ENCODE measurements around the gene RTL3. TPM values are rescaled to one million over a fixed set of nuclear protein-coding genes. Genes with fewer than 3 reads are reported as not detected.
A peak's percentile ranks its signal among the peaks of the same experiment; 100 is the strongest.

The RTL3 gene
- total and polyA plus RNA-seq, 2 experiments from 2014 or later, result not detected

DNA sequence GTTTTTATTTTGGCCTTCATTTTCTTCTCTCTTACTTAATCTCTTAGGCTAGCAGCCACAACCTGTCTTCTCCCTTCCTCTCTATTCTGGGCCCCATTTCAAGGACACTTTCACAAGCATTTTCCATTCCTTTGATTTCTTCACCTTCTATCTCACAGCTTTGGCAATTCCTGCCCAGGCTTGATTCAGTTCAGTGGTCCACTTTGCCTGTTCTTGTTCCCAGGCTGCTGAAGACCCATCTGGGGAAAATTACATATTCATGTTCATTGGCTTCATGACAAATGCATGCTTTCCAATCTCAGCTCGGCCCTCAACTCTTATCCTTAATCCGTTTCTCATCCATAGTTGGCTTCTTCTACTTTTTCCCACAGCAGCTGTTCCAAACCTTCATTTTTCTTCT lies 49.7 kb upstream of the RTL3 start:
- Histone ChIP-seq H4K20me1 (replicated peaks; ENCODE audit: insufficient read depth) (no peaks in the 10 kb centered on the region), H3K27me3 (ENCODE audit: insufficient read depth) (no peaks in the 10 kb centered on the region), H3K4me3 (no peak overlapping the region), H3F3A (replicated peaks; ENCODE audit: low read depth) (no peaks in the 10 kb centered on the region), H3K36me3 (ENCODE audit: insufficient read depth) (no peaks in the 10 kb centered on the region), H3K4me2 (no peak overlapping the region), H2AFZ (no peak overlapping the region), H3K79me2 (replicated peaks; ENCODE audit: insufficient read depth) (no peaks in the 10 kb centered on the region), H3K4me1 (ENCODE audit: insufficient read depth) (no peaks in the 10 kb centered on the region), H3K27ac (ENCODE audit: low read depth) (no peak overlapping the region), H3K9me2 (ENCODE audit: insufficient read depth) (no peaks in the 10 kb centered on the region)
- no peak overlapping the region for H3K27ac Mint-ChIP-seq
- no peaks in the 10 kb centered on the region for H3K36me3 Mint-ChIP-seq (ENCODE audit: low read depth)
- 0 out of 3 replicates have a peak, but pooled peaks cover 2% of the 10 kb centered on the region for H3K4me1 Mint-ChIP-seq
- ATAC-seq (no peak), DNase-seq (ENCODE audit: low spot score) (no peak)
- no peak overlapping the region for H3K4me3 Mint-ChIP-seq
- H3K27me3 Mint-ChIP-seq (ENCODE audit: insufficient read depth, low read depth, poor library complexity), result peaks cover 2% of the 10 kb centered on the region
- TF ChIP-seq EZH2 (IDR thresholded peaks at IDR 0.05; ENCODE audit: low read depth, unreplicated experiment) (no peak), STAT1 (IDR thresholded peaks at IDR 0.05; ENCODE audit: unreplicated experiment) (no peak), ETS1 (IDR thresholded peaks at IDR 0.05) (no peak), CTCF (conservative IDR thresholded peaks at IDR 0.05; ENCODE audit: low read depth in 2 of 2) (no peak), EZH2phosphoT487 (IDR thresholded peaks at IDR 0.05; ENCODE audit: unreplicated experiment) (no peak)
- TF ChIP-seq, protein P1, sequence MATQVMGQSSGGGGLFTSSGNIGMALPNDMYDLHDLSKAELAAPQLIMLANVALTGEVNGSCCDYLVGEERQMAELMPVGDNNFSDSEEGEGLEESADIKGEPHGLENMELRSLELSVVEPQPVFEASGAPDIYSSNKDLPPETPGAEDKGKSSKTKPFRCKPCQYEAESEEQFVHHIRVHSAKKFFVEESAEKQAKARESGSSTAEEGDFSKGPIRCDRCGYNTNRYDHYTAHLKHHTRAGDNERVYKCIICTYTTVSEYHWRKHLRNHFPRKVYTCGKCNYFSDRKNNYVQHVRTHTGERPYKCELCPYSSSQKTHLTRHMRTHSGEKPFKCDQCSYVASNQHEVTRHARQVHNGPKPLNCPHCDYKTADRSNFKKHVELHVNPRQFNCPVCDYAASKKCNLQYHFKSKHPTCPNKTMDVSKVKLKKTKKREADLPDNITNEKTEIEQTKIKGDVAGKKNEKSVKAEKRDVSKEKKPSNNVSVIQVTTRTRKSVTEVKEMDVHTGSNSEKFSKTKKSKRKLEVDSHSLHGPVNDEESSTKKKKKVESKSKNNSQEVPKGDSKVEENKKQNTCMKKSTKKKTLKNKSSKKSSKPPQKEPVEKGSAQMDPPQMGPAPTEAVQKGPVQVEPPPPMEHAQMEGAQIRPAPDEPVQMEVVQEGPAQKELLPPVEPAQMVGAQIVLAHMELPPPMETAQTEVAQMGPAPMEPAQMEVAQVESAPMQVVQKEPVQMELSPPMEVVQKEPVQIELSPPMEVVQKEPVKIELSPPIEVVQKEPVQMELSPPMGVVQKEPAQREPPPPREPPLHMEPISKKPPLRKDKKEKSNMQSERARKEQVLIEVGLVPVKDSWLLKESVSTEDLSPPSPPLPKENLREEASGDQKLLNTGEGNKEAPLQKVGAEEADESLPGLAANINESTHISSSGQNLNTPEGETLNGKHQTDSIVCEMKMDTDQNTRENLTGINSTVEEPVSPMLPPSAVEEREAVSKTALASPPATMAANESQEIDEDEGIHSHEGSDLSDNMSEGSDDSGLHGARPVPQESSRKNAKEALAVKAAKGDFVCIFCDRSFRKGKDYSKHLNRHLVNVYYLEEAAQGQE (IDR thresholded peaks at IDR 0.05; ENCODE audit: unreplicated experiment), result no peak
- no peaks in the 10 kb centered on the region for H3K9me3 Mint-ChIP-seq

DNA sequence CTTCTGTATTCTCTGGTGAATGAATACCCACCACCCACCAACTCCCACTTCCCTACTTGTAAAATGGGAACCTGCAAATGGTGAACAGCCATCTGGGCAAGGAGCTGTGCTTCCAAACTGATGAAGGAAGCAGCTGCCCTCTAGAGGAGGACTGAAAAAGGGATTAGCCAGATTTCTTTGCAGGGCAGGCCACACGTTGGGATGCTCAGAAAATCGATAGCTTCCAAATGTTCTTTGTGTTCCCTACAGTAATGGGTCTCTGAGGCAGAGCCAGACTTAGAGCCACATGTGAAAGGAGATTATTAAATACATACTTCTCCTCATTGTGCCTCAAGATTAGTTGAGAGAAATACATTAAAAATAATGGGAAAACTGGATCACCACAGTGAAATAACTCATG lies 49.1 kb upstream of the RTL3 start:
- H3K9me3 Mint-ChIP-seq, result no peaks in the 10 kb centered on the region
- no peaks in the 10 kb centered on the region for H3K36me3 Mint-ChIP-seq (ENCODE audit: low read depth)
- H3K27ac ChIP-seq (ENCODE audit: low read depth), result no peak overlapping the region
- peaks cover under 1% of the 10 kb centered on the region for H3K27me3 Mint-ChIP-seq (ENCODE audit: insufficient read depth, low read depth, poor library complexity)
- no peak for TF ChIP-seq EZH2phosphoT487 (IDR thresholded peaks at IDR 0.05; ENCODE audit: unreplicated experiment)
- TF ChIP-seq JUNB (IDR thresholded peaks at IDR 0.05; ENCODE audit: unreplicated experiment), result no peak
- peak; percentile 46 to 67 for TF ChIP-seq CTCF (conservative IDR thresholded peaks at IDR 0.05; ENCODE audit: low read depth in 2 of 2)
- no peaks in the 10 kb centered on the region for H3K36me3 ChIP-seq (ENCODE audit: insufficient read depth)
- no peaks in the 10 kb centered on the region for H3K9me2 ChIP-seq (ENCODE audit: insufficient read depth)
- peak overlapping the region; percentile 59; the same call in 1 of the 2 replicates for H2AFZ ChIP-seq
- no peak overlapping the region for H3K4me3 ChIP-seq
- no peak overlapping the region for H3K27ac Mint-ChIP-seq
- no peaks in the 10 kb centered on the region for H3F3A ChIP-seq (replicated peaks; ENCODE audit: low read depth)
- no peaks in the 10 kb centered on the region for H3K79me2 ChIP-seq (replicated peaks; ENCODE audit: insufficient read depth)
- no peak overlapping the region for H3K4me2 ChIP-seq
- peak; percentile 71 for ATAC-seq
- 0 out of 3 replicates have a peak, but pooled peaks cover 2% of the 10 kb centered on the region for H3K4me1 Mint-ChIP-seq
- peak; percentile 55 for DNase-seq (ENCODE audit: low spot score)
- no peaks in the 10 kb centered on the region for H4K20me1 ChIP-seq (replicated peaks; ENCODE audit: insufficient read depth)
- no peak overlapping the region for H3K4me3 Mint-ChIP-seq
- H3K27me3 ChIP-seq (ENCODE audit: insufficient read depth), result no peaks in the 10 kb centered on the region
- H3K4me1 ChIP-seq (ENCODE audit: insufficient read depth), result no peaks in the 10 kb centered on the region

Measured in GM23338 (cell line).